Renal cortical epithelial cell (primary cell): ENCODE results near the gene AQP12B. TPM values are rescaled to one million over a fixed set of nuclear protein-coding genes. Genes with fewer than 3 reads are reported as not detected.
"Not testable (repeated sequence)": the region's sequence is repeated elsewhere in the genome, so short reads cannot be mapped to it uniquely, and the experiment has no call there.

Source experiments
- DNase-seq: peaks from one replicate; pipeline ENCODE4 v3.0.0-alpha.2; 2011; ENCODE audit warnings: low read depth
- total RNA-seq: library from RNA; depleted of rRNA; stranded (reverse); fragments of >200 nt; gene quantifications from 2 replicates; pipeline ENCODE4 v1.2.3, GENCODE V29; 2014

AQP12B gene, protein sequence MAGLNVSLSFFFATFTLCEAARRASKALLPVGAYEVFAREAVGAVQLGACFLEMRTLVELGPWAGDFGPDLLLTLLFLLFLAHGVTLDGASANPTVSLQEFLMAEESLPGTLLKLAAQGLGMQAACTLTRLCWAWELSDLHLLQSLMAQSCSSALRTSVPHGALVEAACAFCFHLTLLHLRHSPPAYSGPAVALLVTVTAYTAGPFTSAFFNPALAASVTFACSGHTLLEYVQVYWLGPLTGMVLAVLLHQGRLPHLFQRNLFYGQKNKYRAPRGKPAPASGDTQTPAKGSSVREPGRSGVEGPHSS
- total RNA-seq, result not detected in 2 replicates

DNA sequence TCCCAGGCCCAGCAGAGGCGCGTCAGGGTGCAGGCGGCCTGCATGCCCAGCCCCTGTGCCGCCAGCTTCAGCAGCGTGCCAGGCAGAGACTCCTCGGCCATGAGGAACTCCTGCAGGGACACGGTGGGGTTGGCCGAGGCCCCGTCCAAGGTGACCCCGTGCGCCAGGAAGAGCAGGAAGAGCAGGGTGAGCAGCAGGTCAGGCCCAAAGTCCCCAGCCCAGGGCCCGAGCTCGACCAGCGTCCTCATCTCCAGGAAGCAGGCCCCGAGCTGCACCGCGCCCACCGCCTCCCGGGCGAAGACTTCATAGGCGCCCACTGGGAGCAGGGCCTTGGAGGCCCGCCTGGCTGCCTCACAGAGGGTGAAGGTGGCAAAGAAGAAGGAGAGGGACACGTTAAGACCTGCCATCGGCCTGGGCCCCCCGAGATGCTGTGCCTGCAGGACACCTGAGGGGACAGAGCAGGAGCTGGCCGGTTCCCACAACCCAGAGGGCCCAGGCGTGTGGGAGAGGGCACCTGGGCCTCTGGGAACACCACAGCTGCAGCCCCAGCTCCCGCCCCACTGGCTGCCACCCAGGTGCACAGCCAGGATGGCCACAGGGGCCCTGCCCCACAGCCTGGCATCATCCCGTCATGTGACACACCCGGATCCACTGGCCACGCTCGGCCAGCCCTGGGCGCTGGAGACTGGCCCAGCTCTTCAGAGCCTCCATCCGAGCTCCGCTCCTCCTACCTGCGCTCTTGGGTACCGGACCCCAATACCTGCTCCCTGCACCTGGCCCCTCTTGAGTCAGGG, at the start of gene AQP12B:
Gene AQP12B (minus strand): TSS at position 455 of the 794 bp plus-strand sequence. CDS start 48 bp downstream, at position 407.
- not testable (repeated sequence) for DNase-seq

DNA sequence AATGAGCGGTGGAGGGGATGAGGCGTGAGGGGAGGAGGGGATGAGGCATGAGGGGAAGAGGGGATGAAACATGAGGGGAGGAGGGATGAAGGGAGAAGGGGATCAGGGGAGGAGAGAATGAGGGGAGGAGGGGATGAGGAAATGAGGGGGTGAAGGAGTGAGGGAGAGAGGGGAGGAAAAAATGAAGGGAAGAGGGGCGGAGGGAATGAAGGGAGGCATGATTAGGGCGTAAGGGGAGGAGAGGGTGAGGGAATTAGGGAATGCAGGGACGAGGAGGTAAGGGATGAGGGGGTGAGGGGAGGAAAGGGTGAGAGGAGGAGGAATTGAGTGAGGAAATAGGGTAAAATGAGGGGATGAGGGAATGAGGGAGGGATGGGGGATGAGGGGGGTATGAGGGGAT, 49.5 kb upstream of the AQP12B start:
- DNase-seq, result no peak

DNA sequence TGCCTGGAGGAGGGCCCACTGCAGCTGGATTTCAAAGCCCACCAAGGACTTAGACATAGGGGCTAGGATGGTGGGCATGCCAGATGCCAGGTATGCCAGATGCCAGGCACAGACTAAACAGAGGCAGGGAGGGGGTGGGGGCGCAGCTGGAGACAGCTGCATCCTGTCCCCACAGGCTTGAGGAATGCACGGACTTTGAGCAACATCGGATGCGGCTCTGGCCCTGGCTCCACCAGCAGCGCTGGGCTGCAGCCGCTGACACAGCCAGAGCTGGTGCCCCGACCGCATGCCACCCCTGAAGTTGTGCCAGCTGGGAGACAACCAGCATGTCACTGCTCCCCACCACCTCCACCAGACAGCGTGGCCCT, 48.5 kb upstream of the AQP12B start:
- DNase-seq, result no peak

DNA sequence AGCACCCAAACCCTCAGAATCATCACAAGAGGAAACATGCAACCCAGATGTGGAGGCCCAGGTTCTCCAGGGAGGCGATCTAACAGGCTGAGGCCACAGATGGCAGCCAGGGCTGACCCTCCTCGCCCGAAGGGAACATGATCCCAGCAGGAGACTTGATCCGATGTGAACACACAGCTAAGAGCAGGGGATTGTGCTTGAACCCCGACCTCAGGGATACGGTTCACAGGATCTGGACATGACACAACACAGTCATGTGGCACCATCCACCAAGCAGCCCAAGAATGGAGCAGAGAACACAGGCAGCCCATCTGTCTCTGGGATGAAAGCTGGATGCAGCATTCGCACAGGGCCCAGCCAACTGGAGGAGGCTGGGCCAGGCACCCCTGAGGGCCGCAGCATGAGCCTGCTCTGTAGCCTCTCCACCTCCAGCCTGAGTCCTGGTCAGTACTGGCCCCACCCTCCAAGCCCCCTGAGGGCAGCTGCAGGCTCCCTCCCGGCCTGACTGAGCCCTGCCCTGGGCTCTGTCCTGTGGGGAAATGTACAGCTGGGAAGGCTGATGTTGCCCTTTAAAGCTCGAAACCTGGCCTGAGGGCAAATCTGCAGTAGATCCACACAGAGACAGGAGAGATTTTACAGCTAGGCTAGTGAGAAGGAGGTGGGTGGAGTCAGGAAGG, 48.0 kb upstream of the AQP12B start:
- DNase-seq, result peak; percentile 2

DNA sequence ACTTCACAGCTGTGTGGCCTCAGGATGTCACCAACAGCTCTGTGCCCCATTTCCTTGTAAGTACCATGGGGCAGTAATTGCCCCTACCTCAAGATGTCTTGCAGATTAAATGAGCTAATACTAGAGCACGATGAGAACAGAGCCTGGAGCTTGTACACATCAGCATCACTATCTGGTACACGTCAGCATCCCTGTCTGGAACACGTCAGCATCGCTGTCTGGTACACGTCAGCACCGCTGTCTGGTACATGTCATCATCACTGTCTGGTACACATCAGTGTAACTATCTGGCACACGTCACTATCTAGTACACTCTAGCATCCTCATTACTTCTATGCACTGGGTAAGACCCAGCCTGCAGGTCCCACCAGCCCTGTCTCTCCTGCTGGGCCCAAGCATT, 46.1 kb upstream of the AQP12B start:
- no peak for DNase-seq

DNA sequence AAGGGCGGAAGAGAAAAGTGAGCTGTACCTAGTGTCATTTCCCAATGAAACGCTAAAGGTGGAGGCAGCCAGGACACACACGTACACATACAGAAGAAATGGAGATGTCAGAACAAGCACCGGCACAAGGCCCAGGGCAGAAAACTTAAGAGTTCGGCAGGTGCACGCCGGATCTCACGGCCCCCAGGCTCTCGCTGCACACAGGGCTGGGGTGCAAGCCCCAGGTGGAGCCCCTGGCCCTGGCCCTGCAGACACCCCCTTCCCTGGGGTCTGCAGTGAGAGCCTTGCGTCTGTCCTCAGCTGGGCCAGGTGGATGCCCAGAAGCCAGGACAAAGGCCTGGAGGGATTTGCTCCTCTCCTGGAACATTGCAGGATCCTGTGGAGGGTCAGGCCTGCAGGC, 45.7 kb upstream of the AQP12B start:
- no peak for DNase-seq

DNA sequence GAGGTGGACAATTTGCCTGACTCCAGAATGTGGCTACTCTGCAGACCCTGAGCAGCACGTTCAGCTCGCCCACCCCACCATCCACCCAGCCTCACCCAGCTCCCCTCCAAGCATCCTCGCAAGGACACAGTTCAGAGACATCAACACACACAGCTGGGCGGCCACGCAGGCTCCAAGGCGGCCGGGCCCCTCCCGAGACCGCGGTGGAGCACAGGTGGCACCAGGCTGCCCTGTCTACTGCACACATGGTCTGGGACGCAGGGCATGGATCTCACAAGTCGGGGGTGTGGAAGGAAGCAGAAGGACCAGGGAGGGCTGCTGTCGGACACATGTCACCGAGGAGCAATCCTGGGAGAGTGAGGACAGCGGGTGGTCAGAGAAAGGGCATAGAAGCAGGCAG, 45.2 kb upstream of the AQP12B start:
- no peak for DNase-seq

DNA sequence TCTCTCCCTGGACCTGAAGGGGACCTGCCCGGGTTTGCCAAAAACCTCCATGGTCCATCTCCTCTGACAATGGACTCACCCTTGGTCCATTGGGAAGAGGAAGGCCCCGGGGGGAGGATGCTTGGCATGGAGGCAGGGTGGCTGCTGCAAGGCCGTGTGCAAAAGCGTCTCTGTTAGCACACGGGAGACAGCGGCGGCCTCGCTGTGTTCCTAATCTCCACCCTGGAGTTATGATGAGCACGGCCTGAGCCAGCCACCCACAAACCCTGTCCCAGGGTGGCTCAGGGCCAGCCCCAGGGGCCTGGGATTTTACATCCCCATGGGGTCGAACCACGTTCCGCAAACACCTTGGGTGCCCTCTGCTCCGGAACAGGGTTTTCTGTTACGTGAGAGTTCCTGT, 44.8 kb upstream of the AQP12B start:
- no peak for DNase-seq

DNA sequence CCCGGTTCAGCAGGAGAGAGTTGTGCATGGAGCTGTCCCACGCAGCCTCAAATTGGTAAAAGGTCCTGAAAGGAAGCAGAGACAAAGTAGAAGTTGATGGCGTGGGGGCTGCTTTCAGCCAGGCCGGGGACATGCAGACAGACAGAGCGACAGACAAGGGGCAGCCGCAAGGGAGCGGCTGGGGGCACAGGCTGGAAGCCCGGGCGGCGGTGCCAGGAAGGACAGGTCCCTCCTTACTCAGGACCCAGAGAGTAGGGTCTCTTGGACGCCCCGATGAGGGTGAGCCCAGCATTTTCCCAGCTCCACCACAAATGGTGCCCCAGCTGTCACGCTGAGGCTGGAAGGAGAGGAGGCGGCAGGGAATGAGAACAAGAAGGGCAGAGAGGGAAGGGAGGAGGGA, 44.2 kb upstream of the AQP12B start:
- no peak for DNase-seq

DNA sequence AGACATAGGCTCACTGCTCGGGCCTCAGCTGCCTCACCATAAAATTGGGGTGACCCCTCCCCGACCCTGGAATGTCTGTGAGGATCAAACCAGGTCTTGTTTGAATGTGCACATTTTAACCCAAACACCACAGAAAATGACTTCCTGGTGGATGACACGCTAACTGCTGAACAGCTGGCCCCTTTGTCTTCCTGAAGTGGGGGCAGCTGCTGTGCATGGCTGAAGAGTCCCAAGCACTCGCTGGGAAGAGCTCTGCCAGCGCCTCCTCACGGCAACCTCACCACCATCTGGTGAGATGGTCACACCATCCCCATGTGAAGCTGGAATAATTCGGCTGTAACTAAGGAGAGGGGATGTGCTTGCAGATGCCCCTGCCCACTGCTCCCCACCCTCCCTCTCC, 43.0 kb upstream of the AQP12B start:
- DNase-seq, result no peak

DNA sequence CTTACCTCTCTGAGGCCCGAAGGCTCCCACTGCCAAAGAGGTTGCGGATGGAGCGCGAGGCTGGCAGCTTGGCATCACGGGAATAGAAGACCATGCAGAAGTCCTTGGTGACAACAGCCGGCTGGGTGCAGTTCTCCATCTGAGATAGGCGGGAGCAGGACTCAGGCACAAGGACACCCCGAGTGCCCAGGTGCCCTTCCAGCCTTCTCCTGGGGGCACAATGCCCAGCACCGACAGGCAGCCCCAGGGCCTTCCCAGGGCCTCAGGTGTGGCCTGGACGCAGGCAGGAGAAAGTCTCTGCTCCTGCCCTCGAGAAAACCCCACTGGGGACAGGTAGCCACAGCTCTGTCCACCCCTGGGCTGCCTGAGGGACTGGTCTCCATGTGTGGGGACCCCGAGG, 42.6 kb upstream of the AQP12B start:
- DNase-seq, result no peak

DNA sequence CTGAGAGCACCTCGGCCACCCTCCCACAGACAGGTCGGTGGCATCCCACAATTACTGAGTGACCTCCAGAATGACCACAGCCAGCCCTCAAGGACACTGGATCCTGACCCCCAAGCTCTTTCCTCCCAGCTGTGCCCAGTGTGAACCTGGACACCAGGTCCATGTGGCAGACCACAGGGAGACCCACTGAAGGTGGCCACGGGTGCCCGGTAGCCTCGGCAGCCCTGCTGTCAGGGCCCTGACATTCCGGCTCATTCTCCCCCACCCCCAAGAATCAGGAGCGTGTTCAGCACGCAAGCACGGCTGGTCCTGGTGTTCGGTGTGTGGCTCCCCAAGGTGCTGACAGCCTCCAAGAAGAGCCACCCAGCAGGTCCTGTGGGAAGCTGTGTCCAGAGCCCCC, 41.7 kb upstream of the AQP12B start:
- no peak for DNase-seq

DNA sequence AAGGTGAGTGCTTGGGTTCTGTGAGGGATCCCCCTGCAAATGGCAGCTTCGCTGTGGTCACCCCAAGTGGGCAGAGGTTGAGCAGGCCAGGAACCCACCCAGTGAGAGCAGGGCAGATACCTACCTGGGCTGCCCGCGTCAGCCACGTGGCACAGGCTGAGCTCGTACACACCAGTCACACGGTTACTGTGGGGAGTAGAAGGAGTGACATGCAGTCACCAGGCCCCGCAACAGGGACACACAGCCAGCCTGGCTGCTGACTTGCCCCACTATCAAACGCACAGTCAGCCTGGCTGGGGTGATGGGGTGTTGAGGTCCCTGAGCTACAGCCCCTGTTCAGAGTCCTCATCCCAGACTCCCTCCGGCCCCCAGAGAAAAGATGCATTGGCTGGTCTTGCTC, 41.2 kb upstream of the AQP12B start:
- no peak for DNase-seq

DNA sequence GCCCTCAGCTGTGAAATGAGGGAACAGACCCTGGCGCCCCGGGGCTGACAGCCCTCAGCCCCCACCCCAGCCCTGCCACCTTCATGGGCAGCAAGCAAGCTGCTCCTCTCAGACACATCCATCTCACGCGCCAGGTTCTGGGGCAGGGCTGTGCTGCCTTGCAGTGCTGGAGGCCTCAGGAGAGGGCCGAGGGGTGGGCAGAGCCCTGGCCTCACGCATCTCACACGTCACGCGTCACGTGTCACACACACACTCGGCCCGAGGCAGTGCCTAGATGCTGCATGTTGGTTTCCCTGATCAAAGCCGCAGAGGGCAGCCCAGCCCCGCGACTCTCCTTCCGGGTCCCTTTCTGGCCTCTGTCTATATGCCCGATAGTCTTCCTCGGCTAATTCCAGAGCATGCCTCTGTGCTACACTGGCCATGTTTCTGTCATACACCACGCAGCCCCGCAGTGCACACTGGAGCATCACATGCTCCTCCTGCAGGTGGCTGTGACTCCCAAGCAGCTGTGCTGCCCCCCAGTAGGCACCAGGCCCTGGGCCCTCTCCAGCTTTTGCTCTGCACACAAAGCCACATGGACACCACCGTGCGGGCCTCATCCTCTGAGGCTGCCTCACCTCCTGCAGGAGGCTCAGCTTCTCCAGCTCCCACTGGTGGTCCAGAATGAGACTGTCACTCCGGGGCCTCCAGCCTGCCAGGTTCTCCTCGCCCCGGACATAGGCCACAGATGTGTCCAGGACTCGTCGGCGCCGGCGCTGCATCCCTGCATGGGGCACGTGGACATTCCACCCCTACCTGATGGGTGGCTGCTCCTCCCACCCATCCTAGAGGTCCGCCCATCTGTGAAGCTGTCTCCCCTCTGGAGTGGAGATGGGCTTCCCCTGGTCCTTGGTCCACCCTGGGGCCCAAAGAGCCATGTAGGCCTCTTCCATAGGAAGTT, 40.4 kb upstream of the AQP12B start:
- DNase-seq, result no peak

DNA sequence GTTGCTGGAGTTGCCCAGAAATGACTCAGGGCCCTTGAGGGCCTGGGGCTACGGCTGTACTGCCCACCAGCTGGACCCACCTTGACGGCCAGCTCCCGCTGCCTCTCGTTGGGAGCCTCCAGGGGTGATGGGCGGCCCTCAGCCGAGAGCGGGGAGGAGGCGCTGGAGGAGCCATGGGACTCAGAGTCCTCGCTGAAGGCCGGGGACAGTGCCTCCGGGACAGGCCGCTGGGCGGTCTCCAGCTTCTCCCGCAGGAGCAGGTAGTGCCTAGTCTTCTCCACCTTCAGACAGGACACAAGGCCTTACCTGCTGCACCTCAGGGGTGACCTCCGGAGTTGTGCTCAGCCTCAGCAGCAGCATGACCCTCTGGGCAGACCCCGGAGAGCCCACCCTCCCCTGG, 39.7 kb upstream of the AQP12B start:
- no peak for DNase-seq

DNA sequence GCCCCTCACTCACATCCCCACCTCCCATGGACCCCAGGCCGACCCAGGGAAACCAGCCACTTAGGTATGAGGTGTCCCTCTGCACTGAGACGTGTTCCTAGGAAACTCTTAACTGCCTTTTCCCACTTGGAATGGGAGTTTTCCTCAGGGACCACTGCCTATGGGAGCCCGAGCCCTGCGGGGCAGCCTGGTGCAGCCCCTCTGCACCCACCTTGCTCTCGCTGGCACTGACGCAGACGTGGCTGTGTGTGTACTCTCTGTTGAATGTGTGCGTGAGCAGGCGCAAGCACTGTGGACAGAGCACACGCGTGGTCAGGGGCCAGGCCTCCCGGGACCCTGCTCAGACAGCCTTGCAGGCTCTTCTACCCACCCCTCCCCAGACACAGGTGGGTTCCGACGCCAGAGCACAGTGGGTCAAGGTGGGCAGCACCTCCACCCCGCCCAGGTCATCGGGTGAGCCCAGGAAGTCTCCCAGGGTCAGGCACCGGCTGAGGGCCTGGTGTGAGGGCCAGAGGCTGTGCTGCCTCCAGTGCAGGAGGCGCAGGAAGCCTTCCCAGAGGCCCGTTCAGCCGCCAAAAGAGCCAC, 39.0 kb upstream of the AQP12B start:
- no peak for DNase-seq

DNA sequence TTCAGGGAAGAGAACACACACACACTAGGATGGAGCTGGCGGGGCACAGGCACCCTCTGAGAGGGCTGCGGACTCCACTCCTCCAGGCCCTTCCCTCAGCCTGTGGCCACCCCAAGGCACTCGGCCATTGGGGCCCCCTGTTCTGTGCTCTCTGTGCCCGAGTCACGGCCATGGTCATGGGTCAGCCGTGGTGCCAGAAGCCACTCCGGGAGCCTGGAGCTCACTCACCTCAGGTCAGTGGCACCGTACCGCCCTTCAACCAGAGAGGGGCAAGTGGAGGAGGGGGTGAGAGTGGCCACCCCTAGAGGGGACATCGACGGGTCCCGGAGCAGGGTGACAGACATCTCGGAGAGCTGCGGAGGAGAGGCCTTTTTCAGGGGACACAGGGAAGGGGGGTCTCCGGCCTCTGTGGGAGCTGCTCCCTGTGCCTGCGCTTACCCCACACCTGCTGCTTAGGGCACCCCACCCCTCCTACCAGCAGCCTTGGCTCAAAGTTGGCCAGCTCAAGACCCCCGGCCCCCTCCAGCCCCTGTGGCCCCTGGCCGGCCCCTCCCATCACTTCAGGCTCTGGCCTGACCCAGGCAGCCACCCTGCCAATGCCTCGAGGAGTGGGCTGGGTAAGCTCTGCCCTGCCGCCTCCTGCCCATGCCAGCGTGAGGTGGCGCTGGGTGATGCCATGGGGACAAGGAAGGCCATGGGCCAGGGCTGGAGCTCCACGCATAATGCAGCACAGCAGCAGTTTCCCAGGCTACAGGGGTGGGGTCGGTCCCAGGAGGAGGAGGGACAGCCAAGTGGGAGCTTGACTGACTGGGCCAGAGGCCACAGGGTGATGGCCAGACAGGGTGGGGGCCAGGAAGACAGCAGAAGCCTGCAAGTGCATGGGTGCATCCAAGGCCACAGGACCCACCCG, 38.3 kb upstream of the AQP12B start:
- DNase-seq, result no peak

DNA sequence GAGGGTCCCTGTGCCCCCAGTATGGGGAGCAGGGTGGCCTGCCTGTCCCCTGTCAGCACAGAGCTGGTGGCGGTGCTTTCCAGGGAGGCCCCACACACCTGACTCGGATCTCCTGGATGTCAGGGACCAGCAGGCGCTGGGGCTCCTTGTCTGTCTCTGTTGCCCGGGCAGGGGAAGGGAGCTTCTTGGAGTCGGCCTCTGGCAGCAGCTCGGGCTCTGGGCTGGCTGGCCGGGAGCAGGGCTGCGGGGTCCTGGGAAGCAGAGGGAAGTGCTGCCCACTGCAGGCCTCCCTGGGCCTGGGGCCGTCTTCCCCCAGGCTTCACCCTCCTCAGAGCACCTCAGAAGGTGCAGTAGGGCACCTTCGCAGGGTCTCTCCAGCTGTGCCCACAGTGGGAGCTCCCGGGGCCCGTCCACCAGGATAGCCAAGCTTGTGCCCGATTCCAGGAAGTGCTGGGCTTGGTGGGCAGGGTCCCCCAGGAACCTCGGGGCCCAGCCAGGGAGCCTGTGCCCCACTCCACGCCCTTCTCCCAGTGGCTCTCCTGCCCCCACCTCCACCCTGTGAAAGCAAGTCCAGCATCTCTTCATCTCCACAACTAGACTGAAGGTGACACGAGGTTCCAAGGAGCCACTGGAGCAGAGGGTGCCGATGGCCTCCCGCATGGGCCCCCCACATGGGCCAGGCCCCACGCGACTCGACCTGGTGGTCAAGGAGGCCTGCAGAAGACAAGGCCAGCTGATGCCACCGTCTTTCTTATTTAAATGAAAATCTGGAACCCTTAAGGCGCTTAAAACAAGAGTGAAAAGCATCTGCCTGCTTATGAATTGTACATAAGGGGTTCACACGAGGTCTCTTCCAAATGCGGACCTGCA, 37.2 kb upstream of the AQP12B start:
- DNase-seq, result no peak

DNA sequence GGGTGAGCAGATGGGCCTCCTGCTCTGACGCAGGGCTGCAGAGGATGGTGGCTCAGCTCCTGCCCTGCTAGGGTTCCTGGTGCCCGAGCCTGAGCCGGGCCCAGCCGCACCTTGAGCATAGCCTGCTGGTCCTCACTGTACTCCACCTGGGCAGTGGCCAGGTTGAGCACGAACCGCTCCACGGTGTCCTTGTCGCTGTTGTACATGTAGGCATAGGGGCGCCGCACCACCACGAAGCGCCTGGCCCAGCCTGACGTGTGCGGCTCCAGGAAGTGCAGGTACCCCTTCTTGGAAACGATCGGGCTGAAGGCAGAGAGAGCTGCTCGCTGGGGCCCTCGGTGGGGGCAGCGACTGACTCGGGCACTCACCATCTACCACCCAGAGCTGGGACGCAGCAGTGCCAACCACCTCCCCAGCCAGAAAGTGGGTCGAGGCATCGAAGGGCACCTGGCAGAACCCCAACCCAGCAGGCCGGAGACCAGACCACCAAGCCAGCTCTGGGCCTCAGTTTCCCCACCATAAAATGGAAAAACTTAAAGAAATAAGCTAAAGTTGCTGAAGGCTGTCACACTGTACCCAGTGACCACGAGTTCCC, 36.3 kb upstream of the AQP12B start:
- DNase-seq, result no peak
